GM18519 (cell line): ENCODE measurements around the gene APOBEC3A.
A peak's percentile ranks its signal among the peaks of the same experiment; 100 is the strongest.
"Not testable (repeated sequence)": the region's sequence is repeated elsewhere in the genome, so short reads cannot be mapped to it uniquely, and the experiment has no call there.

ENCODE experiments used
- ATAC-seq: cut with Tn5 transposase; IDR thresholded peaks from one replicate; pipeline ENCODE4 v1.9.1; 2021; ENCODE audit warnings: mild to moderate bottlenecking, moderate library complexity; ENCODE audit not compliant: unreplicated experiment, low FRiP score

APOBEC3A gene

GRCh38 chr22:38974170-38974825 is 16.9 kb downstream of the APOBEC3A start:
- no peak for ATAC-seq

GRCh38 chr22:38974826-38975175 is 17.4 kb downstream of the APOBEC3A start:
- no peak for ATAC-seq

GRCh38 chr22:38977289-38977688 is 19.9 kb downstream of the APOBEC3A start:
- ATAC-seq, result not testable (repeated sequence)

- ATAC-seq, result not testable (repeated sequence)
Measured at GRCh38 chr22:38980587-38980986, 23.2 kb downstream of the APOBEC3A start.

DNA sequence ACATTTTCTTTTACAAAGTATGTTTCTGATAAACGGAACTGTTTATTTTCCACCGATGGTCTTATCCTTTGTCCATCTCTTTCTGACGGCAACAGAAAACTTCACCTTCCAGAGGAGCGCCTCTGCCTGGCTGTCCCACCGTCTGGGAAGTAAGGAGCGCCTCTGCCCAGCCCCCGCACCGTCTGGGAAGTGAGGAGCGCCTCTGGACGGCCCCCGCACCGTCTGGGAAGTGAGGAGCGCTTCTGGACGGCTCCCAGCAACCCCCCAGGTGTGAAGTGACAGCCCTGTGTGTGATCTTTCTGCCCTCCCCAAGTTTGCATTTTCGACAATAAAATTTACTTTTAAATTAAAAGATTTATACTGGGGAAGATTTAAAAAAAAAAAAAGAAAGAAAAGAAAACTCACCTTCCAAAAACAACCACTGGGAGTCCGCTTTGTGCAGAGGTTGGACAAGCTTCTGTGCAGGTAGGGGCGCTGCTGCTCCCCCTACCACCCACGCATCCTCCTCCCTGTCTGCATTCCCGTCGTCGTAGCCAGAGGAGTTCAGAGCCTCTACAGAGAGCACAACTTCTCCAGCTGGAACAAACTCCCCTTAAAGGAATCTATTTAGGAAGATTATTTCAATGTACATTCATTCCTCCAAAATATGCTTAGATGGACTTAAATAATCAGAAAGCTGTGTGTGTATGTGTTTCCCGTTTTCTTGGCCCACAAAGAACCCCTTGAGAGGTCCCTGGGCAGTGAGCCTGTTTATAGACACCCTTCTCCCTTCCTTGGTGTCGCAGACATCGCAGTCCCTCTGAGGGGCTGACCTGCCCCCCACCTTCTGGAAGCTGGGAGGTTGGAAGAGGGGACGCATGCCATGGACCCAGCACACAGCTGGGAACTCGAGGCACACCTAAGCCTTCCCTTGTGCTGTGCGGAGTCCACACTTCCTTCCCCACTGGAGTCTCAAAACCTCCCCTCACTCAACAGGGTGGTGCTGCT is 23.9 kb downstream of the APOBEC3A start:
- ATAC-seq, result no peak

DNA sequence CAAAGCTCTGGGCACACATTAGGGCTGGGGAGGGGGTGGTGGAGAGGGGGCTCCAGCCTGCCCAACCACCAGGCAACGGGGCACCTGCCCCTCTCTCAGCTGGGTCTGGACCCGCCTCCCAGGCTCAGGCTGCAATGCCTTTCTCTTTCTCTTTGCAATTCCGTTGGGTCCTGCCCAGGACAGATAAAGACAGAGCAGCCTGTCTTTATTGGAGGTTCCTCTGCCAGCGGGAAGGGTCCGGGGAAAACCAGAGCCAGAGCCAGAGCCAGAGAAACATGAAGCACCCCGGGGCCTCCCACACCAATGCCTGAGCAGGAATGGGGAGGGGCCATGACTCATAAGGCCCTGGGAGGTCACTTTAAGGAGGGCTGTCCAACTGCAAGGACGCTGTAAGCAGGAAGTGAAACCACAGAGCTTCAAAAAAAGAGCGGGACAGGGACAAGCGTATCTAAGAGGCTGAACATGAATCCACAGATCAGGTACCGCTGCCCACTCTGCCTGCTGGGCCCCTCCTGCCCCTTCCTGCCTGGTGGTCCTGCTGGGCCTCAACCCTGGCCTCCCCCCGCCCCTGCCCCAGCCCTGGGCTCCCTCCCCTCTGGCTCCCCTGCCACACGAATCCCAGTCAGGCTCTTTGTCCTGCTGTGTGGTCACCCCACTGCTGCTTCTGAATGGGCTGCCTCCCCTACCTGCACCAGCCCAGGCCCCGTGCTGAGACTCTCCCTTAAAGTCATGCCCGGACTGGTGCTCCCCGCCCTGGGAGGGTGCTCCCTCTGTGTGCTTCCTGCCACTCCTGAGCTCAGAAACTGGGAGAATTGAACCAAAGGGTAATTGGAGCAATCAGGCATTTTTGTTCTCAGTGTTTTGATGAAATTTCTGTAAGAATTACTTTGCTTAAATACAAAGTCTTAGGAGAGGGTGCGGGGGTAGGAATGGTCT is 24.9 kb downstream of the APOBEC3A start, which contains the start of gene APOBEC3B:
TSS of gene APOBEC3B (plus strand) at position 356 of the 936 bp plus-strand sequence. CDS start at position 463, 107 bp downstream.
- peak; percentile 43 for ATAC-seq

DNA sequence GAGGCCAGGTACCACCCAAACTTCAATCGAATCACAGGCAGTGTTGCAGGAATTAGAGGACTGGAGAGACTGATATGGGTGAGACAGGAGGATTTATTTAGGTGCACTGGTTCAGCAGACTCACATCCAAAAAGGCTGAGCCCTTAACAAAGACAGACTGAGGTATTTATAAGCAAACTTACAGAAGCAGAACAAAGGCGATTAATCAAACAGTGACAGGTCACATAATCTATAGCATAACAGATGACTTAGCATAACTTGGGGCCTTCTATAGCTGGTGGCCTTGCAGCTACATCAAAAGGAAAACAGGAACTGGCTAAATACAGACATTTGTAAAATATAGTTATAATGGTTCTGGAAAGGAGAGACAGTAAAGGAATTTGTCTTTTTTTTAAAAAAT is 26.8 kb downstream of the APOBEC3A start:
- ATAC-seq, result no peak

DNA sequence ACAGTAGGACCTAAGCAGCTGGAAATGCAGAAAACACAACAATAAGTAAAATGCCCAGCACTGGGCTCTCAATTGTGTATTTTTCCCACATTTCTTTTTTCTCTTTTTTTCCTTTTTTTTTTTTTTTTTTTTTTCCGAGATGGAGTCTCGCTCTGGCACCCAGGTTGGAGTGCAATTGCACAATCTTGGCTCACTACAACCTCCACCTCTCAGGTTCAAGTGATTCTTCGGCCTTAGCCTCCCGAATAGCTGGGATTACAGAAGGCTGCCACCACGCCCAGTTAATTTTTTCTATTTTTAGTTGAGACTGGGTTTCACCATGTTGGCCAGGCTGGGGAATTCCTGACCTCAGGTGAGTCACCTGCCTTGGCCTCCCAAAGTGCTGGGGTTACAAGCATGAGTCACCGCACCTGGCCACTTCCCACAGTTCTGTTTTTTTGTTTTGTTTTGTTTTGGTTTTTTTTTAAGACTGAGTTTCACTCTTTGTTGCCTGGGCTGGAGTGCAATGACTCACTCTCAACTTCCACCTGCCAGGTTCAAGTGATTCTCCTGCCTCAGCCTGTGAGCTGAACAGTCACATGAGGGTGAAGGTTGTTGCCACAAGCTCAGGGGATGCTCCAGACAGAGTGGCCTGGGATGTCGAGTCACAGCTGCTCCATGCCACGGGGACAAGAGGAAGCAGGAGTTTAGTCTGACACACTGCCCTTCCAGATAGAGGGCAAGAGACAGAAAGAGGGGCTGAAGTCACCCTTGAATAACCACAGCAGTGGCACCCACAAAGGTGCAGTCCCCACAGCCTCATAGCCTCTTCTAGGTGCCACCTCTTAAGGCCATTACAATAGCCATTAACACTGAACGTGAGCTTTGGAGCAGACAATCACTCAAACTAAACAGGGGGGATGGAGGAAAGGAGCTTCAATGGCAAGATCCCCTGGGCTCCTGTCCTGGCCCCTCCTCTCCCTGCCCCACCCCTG is 27.7 kb downstream of the APOBEC3A start:
- peak; percentile 44 for ATAC-seq

DNA sequence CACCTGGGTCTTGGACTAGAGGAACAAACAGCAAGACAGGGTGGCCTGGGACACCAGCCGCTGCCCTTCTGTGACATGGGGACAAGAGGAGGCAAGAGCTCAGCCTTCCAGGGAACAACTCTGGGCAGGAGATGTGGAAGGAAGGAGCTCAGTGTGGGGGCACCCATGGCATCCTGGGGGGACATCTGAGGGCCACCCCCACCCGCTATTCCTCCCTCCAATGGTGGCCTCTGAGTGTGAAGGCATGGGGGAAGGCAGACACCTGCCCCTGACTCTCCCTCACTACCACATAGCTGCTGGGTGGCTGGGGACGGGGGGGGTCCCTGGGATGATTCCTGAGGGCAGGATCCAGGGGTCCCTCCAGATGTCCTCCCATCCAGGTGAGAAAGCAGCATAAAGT is 29.2 kb downstream of the APOBEC3A start:
- no peak for ATAC-seq

- ATAC-seq, result no peak
Measured at GRCh38 chr22:38987171-38987895, 29.9 kb downstream of the APOBEC3A start.

- no peak for ATAC-seq
Measured at GRCh38 chr22:38989466-38989865, 32.1 kb downstream of the APOBEC3A start.

- ATAC-seq, result not testable (repeated sequence)
Measured at GRCh38 chr22:38992871-38993371, 35.5 kb downstream of the APOBEC3A start.

DNA sequence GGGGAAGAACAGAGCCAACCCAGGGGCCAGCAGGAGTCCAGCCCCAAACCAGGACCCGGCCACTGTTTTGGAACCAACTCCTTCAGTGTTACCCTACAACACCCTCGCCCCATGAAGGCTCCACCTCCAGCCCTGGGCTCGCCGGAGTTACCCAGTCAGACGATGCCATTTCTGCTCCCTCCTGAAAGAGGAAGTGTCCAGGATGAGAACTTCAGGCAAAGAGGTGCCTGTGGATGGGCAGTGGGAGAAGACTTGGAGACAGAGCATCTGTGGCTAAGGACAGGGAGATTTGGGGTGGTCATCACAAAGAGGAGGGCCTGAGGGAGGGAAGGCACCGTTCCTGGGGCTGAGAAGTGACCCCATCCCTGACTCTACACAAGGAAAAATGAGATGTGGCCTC is 38.7 kb downstream of the APOBEC3A start:
- ATAC-seq, result no peak

DNA sequence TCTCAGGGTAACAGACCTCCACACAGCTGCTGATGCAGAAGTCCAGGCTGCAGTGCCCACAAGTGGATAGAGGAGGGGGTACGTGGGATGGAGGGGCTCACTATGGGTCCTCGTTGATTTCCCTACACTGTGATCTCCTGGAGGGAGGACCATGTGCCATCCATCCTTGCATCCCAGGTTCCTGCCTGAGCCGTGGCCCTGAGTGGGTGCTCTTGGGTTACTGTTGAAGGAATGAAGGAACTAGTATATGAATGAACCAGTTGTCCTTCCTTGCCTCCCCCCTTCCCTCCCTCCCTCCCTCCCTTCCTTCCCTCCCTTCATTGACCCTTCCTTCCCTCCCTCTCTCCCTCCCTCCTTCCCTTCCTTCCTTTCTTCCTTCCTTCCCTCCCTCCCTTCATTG is 40.1 kb downstream of the APOBEC3A start:
- ATAC-seq, result no peak

- no peak for ATAC-seq
Measured at GRCh38 chr22:39003165-39003638, 45.8 kb downstream of the APOBEC3A start.

DNA sequence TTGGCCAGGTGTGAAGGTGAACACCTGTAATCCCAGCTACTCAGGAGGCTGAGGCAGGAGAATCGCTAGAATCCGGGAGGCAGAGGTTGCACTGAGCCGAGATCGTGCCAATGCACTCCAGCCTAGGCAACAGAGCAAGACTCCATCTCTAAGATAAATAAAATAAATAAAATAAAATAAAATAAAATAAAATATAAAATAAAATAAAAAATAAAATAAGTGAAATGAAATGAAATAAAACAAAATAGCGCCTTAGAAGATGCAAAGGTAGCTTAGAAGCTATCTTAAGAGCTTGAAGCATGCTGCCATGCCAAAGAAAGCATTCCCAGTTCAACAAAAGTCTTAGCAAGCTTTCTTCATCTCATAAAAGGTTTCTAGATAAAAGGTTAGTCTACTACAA is 49.8 kb downstream of the APOBEC3A start:
- ATAC-seq, result no peak

DNA sequence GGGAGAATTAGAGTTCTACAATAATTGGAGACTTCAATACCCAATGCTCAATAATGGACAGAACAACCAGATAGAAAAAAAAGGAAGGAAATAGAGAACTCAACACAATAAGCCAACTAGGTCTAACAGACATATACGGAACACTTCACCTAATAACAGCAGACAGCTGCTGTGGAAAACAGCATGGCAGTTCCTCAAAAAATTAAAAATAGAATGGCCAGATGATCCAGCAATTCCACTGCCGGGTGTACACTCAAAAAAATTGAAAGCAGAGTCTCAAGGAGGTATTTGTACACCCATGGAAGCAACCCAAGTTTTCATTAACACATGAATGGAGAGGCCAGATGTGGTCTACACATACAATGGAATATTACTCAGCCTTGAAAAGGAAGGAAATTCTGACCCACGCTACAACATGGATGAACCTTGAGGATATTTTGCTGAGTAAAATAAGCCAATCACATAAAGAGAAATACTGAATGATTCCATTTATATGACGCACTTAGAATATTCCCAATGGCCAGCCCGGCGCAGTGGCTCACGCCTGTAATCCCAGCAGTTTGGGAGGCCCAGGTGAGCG is 51.0 kb downstream of the APOBEC3A start:
- not testable (repeated sequence) for ATAC-seq

DNA sequence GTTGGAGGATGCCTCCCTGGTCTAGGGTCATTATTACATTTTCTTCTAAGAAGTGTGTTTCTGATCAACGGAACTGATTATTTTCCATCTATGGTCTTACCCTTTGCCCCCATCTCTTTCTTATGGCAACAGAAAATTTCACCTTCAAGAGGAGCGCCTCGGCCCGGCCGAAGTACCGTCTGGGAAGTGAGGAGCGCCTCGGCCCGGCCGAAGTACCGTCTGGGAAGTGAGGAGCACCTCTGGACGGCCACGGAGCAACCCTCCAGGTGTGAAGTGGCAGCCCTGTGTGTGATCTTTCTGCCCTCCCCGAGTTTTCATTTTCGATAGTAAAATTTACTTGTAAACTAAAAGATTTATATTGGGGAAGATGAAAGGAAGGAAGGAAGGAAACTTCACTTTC is 53.5 kb downstream of the APOBEC3A start:
- ATAC-seq, result no peak
